Thoracic aorta (tissue), 2 donors: ENCODE data around the gene UACA. TPM values are rescaled to one million over a fixed set of nuclear protein-coding genes. Genes with fewer than 3 reads are reported as not detected.

ENCODE experiments used
- ATAC-seq: fragments of 150-250 bp; one replicate; pipeline ENCODE4 v1.8.0; 2017; ENCODE audit warnings: low read depth; ENCODE audit not compliant: insufficient number of reproducible peaks, low FRiP score
- DNase-seq: peaks from one replicate; pipeline ENCODE4 v3.0.0-alpha.2; 2020; ENCODE audit warnings: low spot score
- H3K27ac ChIP-seq, 2 donors: fragments of 200-600 bp; sonication (generic); 1 replicate in 1 of 2; 2 replicates in 1 of 2; pipeline ENCODE4 v1.5.1; 2016; ENCODE audit warnings: mild to moderate bottlenecking in 2 of 2, moderate library complexity in 2 of 2
- H3K27me3 ChIP-seq: fragments of 200-600 bp; sonication (generic); replicated peaks from 2 replicates; pipeline ENCODE4 v1.6.0; 2016; ENCODE audit warnings: mild to moderate bottlenecking; ENCODE audit not compliant: insufficient read depth
- H3K36me3 ChIP-seq: fragments of 200-600 bp; sonication (generic); one replicate; pipeline ENCODE4 v1.5.1; 2016
- H3K4me1 ChIP-seq, 2 donors: fragments of 200-600 bp; sonication (generic); 1 replicate in 1 of 2; 2 replicates in 1 of 2; pipeline versions ENCODE4 v1.5.1 to v1.6.0; 2016; ENCODE audit warnings: low read depth in 2 of 2, mild to moderate bottlenecking in 1 of 2; ENCODE audit not compliant: control insufficient read depth in 1 of 2
- H3K4me3 ChIP-seq: fragments of 200-600 bp; sonication (generic); 2 replicates; pipeline ENCODE4 v1.5.1; 2016; ENCODE audit warnings: mild to moderate bottlenecking
- H3K9me3 ChIP-seq: fragments of 200-600 bp; sonication (generic); 2 replicates; pipeline ENCODE4 v1.5.1; 2016
- CTCF ChIP-seq: fragments of 200-600 bp; sonication (generic); IDR thresholded peaks from one replicate; pipeline ENCODE4 v1.5.1; 2019; ENCODE audit warnings: antibody characterized with exemption
- total RNA-seq, 2 donors: library from RNA; depleted of rRNA; stranded (reverse); fragments of >200 nt; gene quantifications; one replicate each; pipeline versions ENCODE4 v1.1.0 to v1.2.3, GENCODE V29; 2016

Gene UACA
- total RNA-seq, 2 donors from 2014 or later = 107 to 118 TPM

GRCh38 chr15:70636540-70637165 is 126.7 kb downstream of the UACA start:
- H3K27ac ChIP-seq = no peak overlapping the region
- ATAC-seq = no peak
- H3K9me3 ChIP-seq = no peaks in the 10 kb centered on the region
- no peak for TF ChIP-seq CTCF
- H3K4me3 ChIP-seq = no peak overlapping the region
- peaks cover 6% of the 10 kb centered on the region for H3K36me3 ChIP-seq
- no peak for DNase-seq
- no peaks in the 10 kb centered on the region for H3K4me1 ChIP-seq
- H3K27me3 ChIP-seq = no peaks in the 10 kb centered on the region

DNA sequence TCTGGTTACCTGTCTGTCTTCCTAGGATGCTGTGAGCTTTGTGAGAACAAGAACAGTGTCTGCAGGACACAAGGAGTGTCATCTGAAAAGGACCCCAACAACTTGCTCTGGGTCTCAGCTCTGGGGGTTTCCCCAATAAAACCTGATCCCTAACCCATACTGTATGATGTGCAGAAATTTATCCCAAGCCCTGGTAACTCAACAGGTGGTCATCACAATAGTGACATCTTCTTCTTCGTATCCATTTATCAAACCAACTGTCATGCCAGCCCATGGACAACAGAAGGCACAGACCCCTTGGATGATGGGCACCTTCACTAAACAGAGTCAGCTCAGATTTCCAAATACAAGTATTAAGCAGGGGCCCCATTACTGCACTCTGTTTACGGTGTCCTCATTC is 127.5 kb downstream of the UACA start:
- TF ChIP-seq CTCF = no peak
- Histone ChIP-seq H3K36me3 (peaks cover 6% of the 10 kb centered on the region), H3K27me3 (no peaks in the 10 kb centered on the region), H3K4me1 (no peaks in the 10 kb centered on the region), H3K27ac (no peak overlapping the region), H3K4me3 (no peak overlapping the region), H3K9me3 (no peaks in the 10 kb centered on the region)
- ATAC-seq = no peak
- DNase-seq = no peak

DNA sequence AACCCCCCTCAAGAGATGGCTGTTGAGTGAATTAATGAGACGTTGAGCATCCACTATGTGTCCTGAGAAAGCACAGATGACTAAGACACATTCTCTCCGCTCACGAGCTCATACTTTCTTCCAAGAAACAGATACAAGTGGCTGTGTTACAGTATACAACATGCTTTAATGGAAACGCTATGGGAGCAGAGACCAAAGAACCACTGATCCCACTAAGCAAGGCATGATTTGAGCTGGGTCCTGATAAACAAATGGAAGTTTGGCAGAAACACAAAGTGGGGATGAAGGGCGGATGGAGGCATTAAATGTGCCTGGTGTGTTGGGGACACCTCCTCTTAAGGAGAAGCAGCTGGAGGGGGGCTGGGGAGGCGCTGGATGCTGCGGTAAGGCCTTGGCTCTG is 129.4 kb downstream of the UACA start:
- Histone ChIP-seq H3K4me3 (no peak overlapping the region), H3K4me1 (no peaks in the 10 kb centered on the region), H3K9me3 (no peaks in the 10 kb centered on the region), H3K27me3 (no peaks in the 10 kb centered on the region), H3K27ac (no peak overlapping the region), H3K36me3 (no peaks in the 10 kb centered on the region)
- DNase-seq (no peak), ATAC-seq (no peak)
- no peak for TF ChIP-seq CTCF

DNA sequence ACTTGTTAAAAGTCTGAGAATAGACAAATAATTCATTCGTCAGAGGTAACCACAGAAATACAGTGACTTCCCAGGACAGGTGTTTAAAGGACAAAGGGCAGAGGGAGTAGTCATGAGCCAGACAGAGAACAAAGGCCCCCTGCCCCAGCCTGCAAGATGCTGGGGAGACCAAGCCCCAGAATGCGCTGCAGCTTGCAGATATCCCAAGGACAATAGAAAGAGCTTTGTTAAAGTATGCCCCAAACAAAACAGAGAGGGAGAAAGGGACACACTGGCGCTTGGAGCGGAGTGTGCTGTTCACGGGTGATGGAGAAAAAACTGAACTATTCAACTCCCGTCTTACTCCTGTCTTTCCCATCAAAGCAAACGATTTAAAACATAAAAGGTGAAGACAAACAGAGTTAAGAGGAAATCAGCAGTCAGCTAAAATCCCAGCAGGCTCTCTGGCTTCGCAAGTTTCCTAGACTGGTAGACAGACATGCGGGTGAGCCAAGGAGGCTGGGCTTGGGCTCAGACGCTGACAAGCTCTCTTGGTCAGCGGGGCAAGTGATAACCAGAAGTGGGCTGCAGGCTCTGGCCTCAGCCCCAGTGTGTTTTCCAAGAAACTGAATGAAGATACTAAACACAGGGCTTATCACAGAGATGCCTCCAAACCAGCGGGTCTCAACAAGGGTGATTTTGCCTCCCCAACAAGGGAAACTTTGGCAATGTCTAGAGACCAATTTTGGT is 130.1 kb downstream of the UACA start:
- H3K4me3 ChIP-seq = no peak overlapping the region

More for the DNA sequence above, 130.1 kb downstream of the UACA start:
- ATAC-seq (no peak), DNase-seq (no peak)
- Histone ChIP-seq H3K27ac (no peak overlapping the region), H3K9me3 (no peaks in the 10 kb centered on the region), H3K4me1 (no peaks in the 10 kb centered on the region), H3K27me3 (no peaks in the 10 kb centered on the region), H3K36me3 (no peaks in the 10 kb centered on the region)
- TF ChIP-seq CTCF = no peak
